Activated CD8-positive, alpha-beta memory T cell treated with anti-CD3 and anti-CD28 coated beads for 4 hours (primary cell): ENCODE measurements around the gene PCDHA7.
"Not testable (repeated sequence)": the region's sequence is repeated elsewhere in the genome, so short reads cannot be mapped to it uniquely, and the experiment has no call there.

ENCODE experiments used
- DNase-seq, 2 donors: peaks; one replicate each; pipeline ENCODE4 v3.0.0-alpha.2; 2020; ENCODE audit warnings: low read depth in 2 of 2

Gene PCDHA7

GRCh38 chr5:140862441-140863295 lies 28.6 kb downstream of the PCDHA7 start:
- no peak for DNase-seq

- DNase-seq, result no peak
These were observed 34.9 kb downstream of the PCDHA7 start, which contains the start of gene PCDHA11 for GRCh38 chr5:140868721-140869554. TSS of gene PCDHA11 (plus strand) at chr5:140868957. CDS start at chr5:140869104, 147 bp downstream.

- no peak for DNase-seq
These were observed 35.5 kb downstream of the PCDHA7 start for GRCh38 chr5:140869555-140869886.

- DNase-seq, result no peak
These were observed 36.4 kb downstream of the PCDHA7 start for GRCh38 chr5:140870221-140871201.

- no peak for DNase-seq
These were observed 41.3 kb downstream of the PCDHA7 start, which contains the start of gene PCDHA12 for GRCh38 chr5:140875085-140876065. TSS of gene PCDHA12 (plus strand) at chr5:140875308. CDS start at chr5:140875473, 165 bp downstream.

- not testable (repeated sequence) for DNase-seq
These were observed 42.6 kb downstream of the PCDHA7 start for GRCh38 chr5:140876541-140877261.

- no peak for DNase-seq
These were observed 43.2 kb downstream of the PCDHA7 start for GRCh38 chr5:140877262-140877581.

- no peak for DNase-seq
These were observed 48.0 kb downstream of the PCDHA7 start, which contains the start of gene PCDHA13 for GRCh38 chr5:140881889-140882590. TSS of gene PCDHA13 (plus strand) at chr5:140882124. CDS start at chr5:140882269, 145 bp downstream.

GRCh38 chr5:140882591-140882899 lies 48.5 kb downstream of the PCDHA7 start:
- DNase-seq, result no peak

- DNase-seq, result no peak
These were observed 49.3 kb downstream of the PCDHA7 start for GRCh38 chr5:140883373-140883772.

- DNase-seq, result no peak
These were observed 50.0 kb downstream of the PCDHA7 start for GRCh38 chr5:140883927-140884697.
